HFFc6 (cell line): ENCODE data around the gene FN3KRP. TPM values are rescaled to one million over a fixed set of nuclear protein-coding genes. Genes with fewer than 3 reads are reported as not detected.

Source experiments
- DNase-seq: peaks from one replicate; pipeline ENCODE4 v3.0.0-alpha.2; 2018
- H3K27ac Mint-ChIP-seq: 2 replicates; pipeline ENCODE4 v1.8.0; 2020; ENCODE audit warnings: mild to moderate bottlenecking, mixed read lengths
- H3K27me3 Mint-ChIP-seq: 2 replicates; pipeline ENCODE4 v1.8.0; 2021; ENCODE audit warnings: mild to moderate bottlenecking, moderate library complexity, mixed read lengths; ENCODE audit not compliant: insufficient read depth
- H3K36me3 Mint-ChIP-seq: 2 replicates; pipeline ENCODE4 v1.8.0; 2021; ENCODE audit warnings: low read depth, mixed read lengths
- H3K4me1 Mint-ChIP-seq: 2 replicates; pipeline ENCODE4 v1.8.0; 2020; ENCODE audit warnings: low read depth, mixed read lengths
- H3K4me3 Mint-ChIP-seq: 2 replicates; pipeline ENCODE4 v1.8.0; 2020; ENCODE audit warnings: mild to moderate bottlenecking, moderate library complexity, mixed read lengths
- H3K9me3 Mint-ChIP-seq: 2 replicates; pipeline ENCODE4 v1.8.0; 2020; ENCODE audit warnings: mild to moderate bottlenecking, mixed read lengths
- CTCF ChIP-seq: fragments of 200-600 bp; sonication (generic); IDR thresholded peaks from 2 replicates; pipeline ENCODE4 v1.5.0; 2021; ENCODE audit warnings: antibody characterized with exemption, mild to moderate bottlenecking
- total RNA-seq, 6 experiments: library from RNA; stranded (reverse); fragmentation: NEBNext Ultra II Directional; extraction: Animal tissue kit (Norgen Biotek cat#: 25700); gene quantifications; 2 replicates in 1 of 6; 3 replicates in 5 of 6; pipeline ENCODE4 v1.2.3, GENCODE V29; 2021

The FN3KRP gene
- total RNA-seq, 6 experiments from 2014 or later, result 27.7 to 36.3 (median 33.7) TPM

- Mint-ChIP-seq H3K9me3 (no peaks in the 10 kb centered on the region), H3K27ac (no peak overlapping the region), H3K36me3 (no peaks in the 10 kb centered on the region; the same call in 1 of the 2 replicates), H3K4me3 (no peak overlapping the region), H3K4me1 (peaks cover 15% of the 10 kb centered on the region), H3K27me3 (no peaks in the 10 kb centered on the region; the same call in 1 of the 2 replicates)
- DNase-seq, result no peak
- TF ChIP-seq CTCF, result no peak
Measured at GRCh38 chr17:82670661-82671450, 45.6 kb upstream of the FN3KRP start.

GRCh38 chr17:82674656-82675475 lies 41.6 kb upstream of the FN3KRP start:
- no peak for DNase-seq
- Mint-ChIP-seq H3K4me3 (no peak overlapping the region), H3K36me3 (no peaks in the 10 kb centered on the region; the same call in 1 of the 2 replicates), H3K4me1 (peaks cover 8% of the 10 kb centered on the region; the same call in 1 of the 2 replicates), H3K27me3 (no peaks in the 10 kb centered on the region; the same call in 1 of the 2 replicates), H3K9me3 (no peaks in the 10 kb centered on the region), H3K27ac (no peak overlapping the region)
- no peak for TF ChIP-seq CTCF

- Mint-ChIP-seq H3K36me3 (no peaks in the 10 kb centered on the region; the same call in 1 of the 2 replicates), H3K27me3 (no peaks in the 10 kb centered on the region; the same call in 1 of the 2 replicates), H3K4me3 (no peak overlapping the region), H3K4me1 (peaks cover 8% of the 10 kb centered on the region; the same call in 1 of the 2 replicates), H3K27ac (no peak overlapping the region), H3K9me3 (no peaks in the 10 kb centered on the region)
- no peak for TF ChIP-seq CTCF
- no peak for DNase-seq
Measured at GRCh38 chr17:82675476-82676245, 40.8 kb upstream of the FN3KRP start.

- Mint-ChIP-seq H3K4me3 (no peak overlapping the region), H3K4me1 (peaks cover 8% of the 10 kb centered on the region; the same call in 1 of the 2 replicates), H3K9me3 (peaks cover 16% of the 10 kb centered on the region), H3K27ac (no peak overlapping the region), H3K27me3 (no peaks in the 10 kb centered on the region; the same call in 1 of the 2 replicates), H3K36me3 (peaks cover 9% of the 10 kb centered on the region)
- TF ChIP-seq CTCF, result no peak
- DNase-seq, result no peak
Measured at GRCh38 chr17:82677353-82677925, 39.1 kb upstream of the FN3KRP start.
